H54 (cell line): ENCODE measurements around the gene DCP1A.
"Not testable (repeated sequence)": the region's sequence is repeated elsewhere in the genome, so short reads cannot be mapped to it uniquely, and the experiment has no call there.

Experiments used
- DNase-seq: peaks from one replicate; pipeline ENCODE4 v3.0.0; 2011; ENCODE audit warnings: low spot score, mixed read lengths; ENCODE audit not compliant: insufficient read length
- FAIRE-seq: peaks from 3 replicates; lab custom pipeline; 2011; peaks lifted over from hg19 to GRCh38; lab: Jason Lieb, UNC
- POLR2A ChIP-seq: IDR thresholded peaks from 2 replicates; pipeline ENCODE4 v1.6.1; 2011; ENCODE audit warnings: low read depth, mild to moderate bottlenecking, low read length

The DCP1A gene

DNA sequence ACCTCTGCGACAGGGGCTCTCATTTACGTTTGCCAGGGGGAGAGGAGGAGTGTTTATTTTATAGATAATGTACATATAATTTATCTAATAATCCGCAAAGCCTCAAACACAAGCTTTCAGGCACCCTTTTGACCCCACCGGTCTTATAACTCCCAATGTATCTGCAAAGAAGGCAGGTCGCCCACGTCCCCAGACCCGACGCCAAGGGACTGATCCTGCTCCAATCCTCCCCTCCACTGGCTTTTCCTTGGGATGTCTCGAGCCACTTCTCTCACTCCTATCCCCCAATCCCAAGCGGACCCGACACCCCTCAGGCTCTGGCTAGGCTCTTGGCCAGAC lies 452 bp downstream of the DCP1A start:
- DNase-seq (no peak), FAIRE-seq (no peak)
- no peak for TF ChIP-seq POLR2A

DNA sequence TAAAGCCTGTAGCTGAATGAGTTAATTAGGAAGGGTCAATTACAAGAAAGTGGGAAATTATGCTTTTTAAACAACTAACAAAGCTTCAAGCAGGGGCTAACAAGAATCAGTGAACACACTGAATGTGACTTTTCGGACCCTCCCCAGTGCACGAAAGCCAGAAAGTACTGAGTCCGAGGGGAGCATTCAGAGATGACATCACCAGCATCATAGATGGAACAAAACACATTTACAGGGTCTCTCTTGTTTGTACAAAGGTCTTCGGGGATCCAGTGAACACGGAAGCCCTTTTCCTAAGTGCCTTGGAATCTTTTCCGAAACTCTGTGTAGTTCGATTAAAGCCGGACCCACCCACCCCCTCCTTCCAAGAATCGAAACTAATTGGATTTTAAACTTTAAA lies 829 bp downstream of the DCP1A start:
- DNase-seq (no peak), FAIRE-seq (peak; percentile 41)
- TF ChIP-seq POLR2A, result no peak

DNA sequence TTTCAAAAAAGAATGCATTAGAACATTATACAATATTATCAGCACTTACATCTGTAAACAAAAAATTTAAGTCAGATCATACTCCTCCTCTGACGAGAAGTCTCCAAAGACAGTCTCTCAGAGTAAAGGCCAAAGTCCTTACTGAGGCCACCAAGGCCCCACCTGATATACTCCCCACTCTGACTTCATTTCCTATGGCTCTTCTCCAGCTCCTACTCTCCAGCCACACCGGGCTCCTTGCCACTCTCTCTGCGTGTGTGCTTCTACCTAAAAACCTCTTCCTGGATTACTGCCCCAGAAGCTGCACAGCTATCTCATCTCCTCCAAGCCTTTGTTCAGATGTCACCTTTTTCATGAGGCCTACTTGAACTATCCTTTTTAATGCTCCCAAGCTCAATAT lies 5.0 kb downstream of the DCP1A start:
- DNase-seq (no peak), FAIRE-seq (peak; percentile 84)
- no peak for TF ChIP-seq POLR2A

DNA sequence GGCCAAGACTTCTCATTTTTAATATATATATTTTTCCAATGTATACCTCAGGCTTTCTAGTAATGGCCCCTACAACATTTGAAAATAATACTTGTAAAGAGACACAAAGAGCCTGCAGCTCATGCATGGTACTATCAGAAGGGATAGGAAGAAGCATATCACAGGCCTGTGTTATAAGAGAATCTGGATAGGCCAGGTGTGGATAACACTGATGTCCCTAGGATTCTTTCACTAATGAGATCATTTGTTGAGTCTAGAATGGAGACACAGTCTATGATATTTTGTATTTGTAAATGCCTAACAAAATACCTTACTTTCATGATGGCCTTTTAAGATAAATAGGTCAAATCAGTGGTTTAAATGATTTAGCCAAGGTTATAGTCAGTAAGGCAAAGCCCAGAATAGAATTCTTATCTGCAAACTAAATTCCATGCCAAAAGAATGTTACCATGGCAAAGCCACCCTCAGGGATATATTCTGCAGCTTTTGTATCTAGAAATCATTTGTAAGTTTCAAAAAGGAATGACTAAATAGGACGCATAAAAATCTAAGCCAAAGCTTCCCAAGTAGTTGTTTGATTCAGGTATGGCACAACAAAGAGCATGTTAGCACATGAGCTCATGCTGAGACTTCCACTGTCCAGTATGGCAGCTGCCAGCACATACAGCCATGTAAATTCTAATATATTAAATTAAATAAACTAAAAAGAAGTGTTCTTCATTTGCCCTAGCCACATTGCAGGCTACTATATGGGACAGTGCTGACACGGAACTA lies 10.0 kb downstream of the DCP1A start:
- TF ChIP-seq POLR2A, result no peak
- FAIRE-seq, result no peak
- DNase-seq, result no peak

DNA sequence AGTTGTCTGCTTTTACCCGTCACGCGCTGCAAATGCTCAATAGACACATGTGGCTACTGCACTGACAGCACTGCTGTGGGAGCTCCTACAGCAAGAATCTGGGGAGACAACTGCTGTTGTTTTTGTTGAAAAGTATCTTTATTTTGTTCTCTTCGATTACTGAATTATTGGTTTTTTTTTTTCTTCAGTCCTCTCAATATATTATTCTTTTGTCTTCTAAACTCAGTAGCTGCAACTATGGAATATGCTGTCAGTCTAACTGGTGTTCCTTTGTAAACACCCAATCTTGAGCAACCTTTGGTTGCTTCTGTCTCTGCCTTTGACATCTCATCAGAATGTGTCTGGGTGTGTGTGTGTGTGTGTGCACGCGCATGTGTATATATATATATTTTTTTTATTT lies 12.6 kb downstream of the DCP1A start:
- DNase-seq, result no peak
- TF ChIP-seq POLR2A, result no peak
- FAIRE-seq, result no peak

DNA sequence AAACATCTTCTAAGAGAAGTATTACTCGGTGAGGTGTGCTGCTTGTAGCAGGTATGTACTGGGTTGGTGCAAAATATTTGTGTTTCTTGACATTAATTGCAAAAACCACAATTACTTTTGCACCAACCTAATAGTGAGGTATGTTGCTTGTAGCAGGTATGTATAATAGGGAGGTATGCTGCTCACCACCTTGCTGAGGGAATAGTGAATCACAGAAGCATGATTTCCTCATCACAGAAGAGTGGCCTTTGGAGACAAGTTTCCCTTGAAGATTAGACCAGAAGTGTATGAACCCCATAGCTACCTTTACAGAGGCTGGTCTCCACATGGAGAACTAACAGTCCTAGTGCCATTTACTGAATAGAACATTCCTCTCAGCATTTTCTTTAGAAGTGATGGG lies 15.5 kb downstream of the DCP1A start:
- FAIRE-seq, result peak; percentile 55
- TF ChIP-seq POLR2A, result no peak
- DNase-seq, result no peak

DNA sequence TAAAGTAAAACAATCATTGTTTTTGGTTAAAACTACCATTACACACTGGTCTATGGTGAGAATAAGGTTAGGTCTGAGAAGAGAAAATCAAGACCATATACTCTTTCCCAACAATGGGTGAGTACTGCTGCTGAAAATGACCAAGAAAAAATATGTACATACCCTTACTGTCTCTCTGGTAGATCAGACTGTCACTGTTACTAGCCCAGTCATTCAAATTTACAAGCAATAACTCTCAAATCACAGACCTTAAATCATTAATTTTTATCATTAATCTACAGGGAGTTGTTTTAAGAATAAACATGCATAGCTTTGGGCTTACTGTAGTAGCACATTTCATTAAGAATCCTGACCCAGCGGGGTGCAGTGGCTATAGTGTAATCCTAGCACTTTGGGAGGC lies 17.4 kb downstream of the DCP1A start:
- DNase-seq (no peak), FAIRE-seq (peak; percentile 73)
- TF ChIP-seq POLR2A, result no peak

DNA sequence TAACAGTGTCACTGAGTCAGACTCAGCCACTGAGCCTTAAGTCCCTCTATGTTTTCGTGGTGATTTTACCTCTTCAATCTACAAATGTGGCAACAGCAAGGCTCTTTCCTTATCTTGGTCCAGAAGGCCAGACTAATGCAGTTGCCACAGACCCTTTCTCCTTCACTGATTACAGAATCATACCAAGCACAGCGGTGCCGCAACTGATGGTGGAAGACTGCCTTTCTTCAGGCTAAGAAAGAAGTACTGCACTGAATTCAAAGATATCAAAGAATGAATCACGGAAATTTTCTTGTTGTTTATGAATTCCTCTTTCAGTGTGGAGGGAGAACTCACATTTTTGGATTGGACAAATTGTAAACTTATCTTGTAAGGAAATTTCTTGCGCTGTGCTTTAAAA lies 18.6 kb downstream of the DCP1A start:
- no peak for FAIRE-seq

DNA sequence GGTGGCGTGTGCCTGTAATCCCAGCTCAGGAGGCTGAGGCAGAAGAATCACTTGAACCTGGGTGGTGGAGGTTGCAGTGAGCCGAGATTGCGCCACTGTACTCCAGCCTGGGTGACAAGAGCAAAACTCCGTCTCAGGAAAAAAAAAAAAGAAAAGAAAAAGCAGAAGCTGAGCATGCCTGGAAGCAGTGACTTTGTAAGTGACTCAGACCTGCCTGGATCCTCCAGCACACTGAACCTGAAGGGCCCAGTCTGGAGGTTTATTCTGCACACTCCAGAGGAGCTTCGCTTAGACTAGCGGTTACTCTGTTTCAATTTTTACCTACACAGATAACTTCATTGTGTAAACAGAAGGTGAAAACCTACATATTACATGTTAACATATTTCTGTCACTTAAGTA lies 19.4 kb downstream of the DCP1A start:
- FAIRE-seq, result not testable (repeated sequence)

More for the DNA sequence above, 18.6 kb downstream of the DCP1A start:
- TF ChIP-seq POLR2A, result no peak
- no peak for DNase-seq

DNA sequence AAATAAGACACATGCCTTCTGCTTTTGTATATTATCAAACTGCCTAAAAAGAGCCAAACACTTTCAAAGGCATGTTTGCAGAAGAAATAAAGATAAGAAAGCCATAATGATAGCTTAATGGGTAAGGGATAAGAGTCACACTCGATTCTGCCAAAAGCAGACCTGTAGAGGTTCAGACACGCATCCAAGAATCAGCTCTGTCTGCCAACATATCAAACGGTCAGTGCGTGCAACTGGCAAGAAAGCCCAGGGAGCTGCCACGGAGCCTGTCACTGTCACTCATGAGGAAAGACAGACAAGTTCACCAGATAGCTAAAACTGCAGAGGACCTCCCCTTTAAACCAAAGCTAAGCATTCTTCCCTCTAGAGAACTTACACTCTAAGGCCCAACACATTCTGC lies 23.2 kb downstream of the DCP1A start:
- FAIRE-seq, result no peak
- TF ChIP-seq POLR2A, result no peak

More for the DNA sequence above, 19.4 kb downstream of the DCP1A start:
- DNase-seq, result not testable (repeated sequence)

DNA sequence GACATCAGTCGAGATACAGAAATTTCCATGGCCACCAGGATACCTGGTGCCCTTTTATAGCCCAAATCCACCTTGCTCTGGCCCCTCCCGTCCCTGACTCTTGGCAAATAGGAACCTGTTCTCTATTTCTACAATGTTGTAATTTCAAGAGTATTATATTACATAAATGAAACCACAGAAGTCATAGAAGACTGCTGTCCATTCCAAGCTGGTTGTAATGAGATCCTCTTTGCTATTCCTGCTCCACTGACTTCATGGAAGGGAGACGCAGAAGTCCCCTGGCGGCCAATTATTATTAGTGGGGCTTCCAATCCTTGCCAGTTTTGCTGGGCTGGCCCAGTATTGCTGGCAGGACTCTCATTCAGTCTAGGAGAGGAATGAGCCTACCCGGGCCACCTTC lies 26.6 kb downstream of the DCP1A start:
- no peak for FAIRE-seq
- no peak for DNase-seq
- no peak for TF ChIP-seq POLR2A

More for the DNA sequence above, 23.2 kb downstream of the DCP1A start:
- DNase-seq, result no peak

DNA sequence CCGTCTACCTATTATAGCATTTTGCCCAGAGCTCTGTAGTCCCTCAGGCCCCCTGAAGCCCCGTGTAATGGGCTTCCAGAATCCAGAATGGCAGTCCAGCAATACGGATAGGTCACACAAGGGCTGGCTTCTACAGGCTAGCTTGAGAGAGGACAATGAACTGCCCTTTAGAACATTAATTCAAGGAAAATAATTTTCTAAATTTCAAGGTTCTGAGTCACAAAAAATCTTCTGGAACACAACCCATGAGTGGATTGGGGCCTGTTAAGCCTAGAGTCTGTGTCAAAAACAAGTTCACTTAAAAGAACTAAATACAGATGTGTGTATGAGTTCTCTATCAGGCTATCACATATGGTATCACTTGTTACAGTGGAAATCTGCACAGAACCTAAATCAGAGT lies 28.8 kb downstream of the DCP1A start:
- peak; percentile 41 for FAIRE-seq
- TF ChIP-seq POLR2A, result no peak
- DNase-seq, result peak; percentile 20

DNA sequence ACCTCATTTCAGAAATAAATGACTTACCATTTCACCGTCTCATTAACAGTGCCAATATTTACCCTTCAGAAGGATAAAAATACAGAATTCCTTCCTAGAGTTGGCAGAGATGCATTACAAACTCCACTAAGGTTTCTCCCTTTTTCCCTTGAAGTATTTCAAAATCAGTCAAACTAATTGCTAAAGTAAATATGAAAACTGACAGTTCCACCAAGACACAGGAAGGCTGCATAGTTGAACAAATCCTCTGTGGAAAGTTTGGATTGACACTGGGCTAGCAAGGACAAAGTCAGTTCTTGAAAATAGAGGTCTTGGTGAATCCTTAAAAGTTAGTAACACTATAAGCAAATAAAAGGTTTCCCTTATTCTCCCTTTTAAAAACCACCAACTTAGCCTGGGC lies 34.5 kb downstream of the DCP1A start:
- no peak for TF ChIP-seq POLR2A
- FAIRE-seq, result no peak
- DNase-seq, result no peak

DNA sequence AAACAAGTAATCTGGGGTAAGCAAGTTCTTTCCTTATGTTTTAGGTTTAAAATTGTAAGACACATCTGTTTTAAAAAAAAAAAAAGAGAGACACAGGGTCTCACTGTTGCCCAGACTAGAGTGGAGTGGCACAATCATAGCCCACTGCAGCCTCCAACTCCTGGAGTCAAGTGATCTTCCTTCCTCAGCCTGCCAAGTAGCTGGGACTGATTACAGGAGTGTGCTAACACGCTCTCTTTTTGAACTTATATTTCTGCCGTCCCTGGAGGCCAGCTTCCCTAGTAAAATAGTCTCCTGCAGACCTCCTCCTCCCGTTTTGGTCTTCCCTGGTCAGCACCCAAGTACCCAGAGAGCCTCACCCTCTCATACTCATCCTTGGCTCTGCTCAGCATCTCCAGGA lies 35.5 kb downstream of the DCP1A start:
- no peak for TF ChIP-seq POLR2A
- FAIRE-seq (no peak), DNase-seq (no peak)

DNA sequence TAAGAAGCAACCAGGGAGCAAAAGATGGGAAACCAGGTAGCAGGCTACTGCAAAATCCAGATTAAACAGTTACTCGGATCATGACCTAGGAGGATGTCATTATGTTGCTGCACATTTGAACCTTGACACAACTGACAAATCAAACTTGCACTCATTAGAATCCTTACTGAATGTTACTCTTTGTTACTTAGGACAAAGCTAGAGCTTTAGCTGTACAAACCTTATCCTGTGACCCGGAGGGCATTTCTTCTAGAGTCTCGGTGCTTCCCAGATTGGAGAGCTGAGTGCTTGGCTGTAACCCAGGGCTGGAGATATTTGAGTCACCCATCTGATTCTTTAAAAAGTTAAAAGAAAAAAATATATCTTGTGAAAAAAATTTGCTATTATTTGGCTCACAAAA lies 43.4 kb downstream of the DCP1A start:
- no peak for TF ChIP-seq POLR2A
- FAIRE-seq, result no peak
- DNase-seq, result no peak
